ENCODE results near the gene PYGB.
"Not testable (repeated sequence)": the region's sequence is repeated elsewhere in the genome, so short reads cannot be mapped to it uniquely, and the experiment has no call there.

PYGB gene

GRCh38 chr20:25308083-25308491 is 60.2 kb downstream of the PYGB start:
- DNase-seq (ENCODE audit: insufficient read length, low spot score): no peak
- no peak for FAIRE-seq
- TF ChIP-seq CTCF (IDR thresholded peaks at IDR 0.05; ENCODE audit: insufficient read depth, missing control alignments): no peak

GRCh38 chr20:25308671-25309394 is 60.9 kb downstream of the PYGB start:
- TF ChIP-seq CTCF (IDR thresholded peaks at IDR 0.05; ENCODE audit: insufficient read depth, missing control alignments): no peak
- FAIRE-seq (no peak), DNase-seq (ENCODE audit: insufficient read length, low spot score) (no peak)

- DNase-seq (ENCODE audit: insufficient read length, low spot score) (no peak), FAIRE-seq (no peak)
- TF ChIP-seq CTCF (IDR thresholded peaks at IDR 0.05; ENCODE audit: insufficient read depth, missing control alignments): no peak
Measured at GRCh38 chr20:25309395-25310267, 61.7 kb downstream of the PYGB start.

GRCh38 chr20:25310268-25310920 is 62.5 kb downstream of the PYGB start:
- no peak for TF ChIP-seq CTCF (IDR thresholded peaks at IDR 0.05; ENCODE audit: insufficient read depth, missing control alignments)
- no peak for DNase-seq (ENCODE audit: insufficient read length, low spot score)
- no peak for FAIRE-seq

- FAIRE-seq (no peak), DNase-seq (ENCODE audit: insufficient read length, low spot score) (no peak)
- TF ChIP-seq CTCF (IDR thresholded peaks at IDR 0.05; ENCODE audit: insufficient read depth, missing control alignments): no peak
Measured at GRCh38 chr20:25310921-25311728, 63.2 kb downstream of the PYGB start.

GRCh38 chr20:25312716-25313115 is 64.8 kb downstream of the PYGB start:
- DNase-seq (ENCODE audit: insufficient read length, low spot score); FAIRE-seq: not testable (repeated sequence)

- no peak for DNase-seq (ENCODE audit: insufficient read length, low spot score)
- no peak for TF ChIP-seq CTCF (IDR thresholded peaks at IDR 0.05; ENCODE audit: insufficient read depth, missing control alignments)
- FAIRE-seq: no peak
Measured at GRCh38 chr20:25313593-25313992, 65.7 kb downstream of the PYGB start.
